Uterus (tissue), 4 donors: ENCODE measurements around the gene UNCX. TPM values are rescaled to one million over a fixed set of nuclear protein-coding genes. Genes with fewer than 3 reads are reported as not detected.

Experiments used
- DNase-seq, 2 donors: peaks; one replicate each; pipeline ENCODE4 v3.0.0-alpha.2; 2019 to 2020
- H3K27ac ChIP-seq, 2 donors: fragments of 200-600 bp; sonication (generic); 1 replicate in 1 of 2; 2 replicates in 1 of 2; pipeline ENCODE4 v1.5.1; 2016 to 2018
- H3K27me3 ChIP-seq, 2 donors: fragments of 200-600 bp; sonication (generic); one replicate each; pipeline ENCODE4 v1.5.1; 2018 to 2019; ENCODE audit warnings: control low read depth in 1 of 2
- H3K36me3 ChIP-seq, 2 donors: fragments of 200-600 bp; sonication (generic); one replicate each; pipeline ENCODE4 v1.5.1; 2019; ENCODE audit warnings: control low read depth in 1 of 2
- H3K4me1 ChIP-seq, 2 donors: fragments of 200-600 bp; sonication (generic); one replicate each; pipeline ENCODE4 v1.5.1; 2018 to 2019; ENCODE audit warnings: control low read depth in 1 of 2
- H3K4me3 ChIP-seq, 2 donors: fragments of 200-600 bp; sonication (generic); 1 replicate in 1 of 2; 2 replicates in 1 of 2; pipeline ENCODE4 v1.5.1; 2018 to 2019; ENCODE audit warnings: mild to moderate bottlenecking in 1 of 2
- H3K9me3 ChIP-seq, 2 donors: fragments of 200-600 bp; sonication (generic); one replicate each; pipeline ENCODE4 v1.5.1; 2019; ENCODE audit warnings: control low read depth in 1 of 2
- CTCF ChIP-seq, 4 experiments: fragments of 200-600 bp in 2 of 4; fragments of 450-650 bp in 2 of 4; sonication (generic) in 2 of 4; IDR thresholded peaks; one replicate each; pipeline ENCODE4 v1.5.1; 2016 to 2019; ENCODE audit warnings: antibody characterized with exemption in 4 of 4, mild to moderate bottlenecking in 2 of 4, moderate library complexity in 1 of 4
- POLR2A ChIP-seq, 2 donors: fragments of 450-650 bp; IDR thresholded peaks; one replicate each; pipeline ENCODE4 v1.6.1; 2016; ENCODE audit warnings: antibody characterized with exemption in 2 of 2, mild to moderate bottlenecking in 1 of 2, moderate library complexity in 1 of 2
- intact Hi-C: fragments of 100-400 bp; cut with DNase I; formaldehyde crosslinking; loops from one replicate; pipeline ENCODE4 v1.15.1; 2023; ENCODE audit warnings: low total_unique reads
- total RNA-seq, 4 donors: library from RNA; depleted of rRNA in 3 of 4; stranded (reverse); fragments of >200 nt in 3 of 4; gene quantifications; one replicate each; pipeline versions ENCODE4 v1.1.0 to v1.2.4, GENCODE V29; 2014 to 2023
- donor health status: DM: yes; HTN: yes; CAD: no.

The UNCX gene
- total RNA-seq, 4 donors from 2014 or later, result not detected

- Histone ChIP-seq H3K4me3 (no peak overlapping the region), H3K9me3 (no peaks in the 10 kb centered on the region), H3K27ac (no peak overlapping the region), H3K4me1 (peaks cover 0 to 11% of the 10 kb centered on the region in 2 donors), H3K36me3 (no peaks in the 10 kb centered on the region), H3K27me3 (peaks cover 21 to 78% of the 10 kb centered on the region in 2 donors)
- no peak for DNase-seq
- TF ChIP-seq CTCF (IDR thresholded peaks at IDR 0.05) (no peak), POLR2A (IDR thresholded peaks at IDR 0.05) (no peak)
- intact Hi-C loops, result no loop called here
Measured at GRCh38 chr7:1246871-1247526, 14.3 kb downstream of the UNCX start.

DNA sequence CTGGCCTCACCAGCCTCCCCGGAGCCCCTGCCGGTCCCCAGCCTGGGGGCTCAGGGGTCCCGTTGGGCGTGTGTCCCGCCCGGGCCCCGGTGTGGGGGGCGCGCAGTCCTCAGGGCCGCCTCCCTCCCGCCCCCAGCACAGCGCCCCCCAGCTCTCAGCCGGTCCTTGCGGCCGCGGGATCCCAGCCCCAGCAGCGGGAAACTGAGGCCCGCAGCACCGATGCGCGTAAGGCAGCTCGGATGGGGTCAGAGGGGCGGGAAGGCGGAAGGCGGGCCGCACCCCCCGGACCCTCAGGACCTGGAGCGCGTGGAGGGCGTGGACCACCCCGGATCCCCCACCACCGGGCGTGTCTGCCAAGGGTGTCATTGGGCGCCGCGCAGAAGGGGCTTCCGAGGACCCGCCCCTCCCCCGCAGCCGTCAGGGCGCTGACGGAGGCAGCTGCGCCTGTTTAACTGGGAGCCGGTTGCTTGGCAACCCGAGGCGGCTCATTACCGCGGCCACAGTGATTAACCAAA lies 14.9 kb downstream of the UNCX start:
- H3K27me3 ChIP-seq, result peaks cover 20 to 76% of the 10 kb centered on the region in 2 donors
- H3K4me3 ChIP-seq, result no peak overlapping the region

DNA sequence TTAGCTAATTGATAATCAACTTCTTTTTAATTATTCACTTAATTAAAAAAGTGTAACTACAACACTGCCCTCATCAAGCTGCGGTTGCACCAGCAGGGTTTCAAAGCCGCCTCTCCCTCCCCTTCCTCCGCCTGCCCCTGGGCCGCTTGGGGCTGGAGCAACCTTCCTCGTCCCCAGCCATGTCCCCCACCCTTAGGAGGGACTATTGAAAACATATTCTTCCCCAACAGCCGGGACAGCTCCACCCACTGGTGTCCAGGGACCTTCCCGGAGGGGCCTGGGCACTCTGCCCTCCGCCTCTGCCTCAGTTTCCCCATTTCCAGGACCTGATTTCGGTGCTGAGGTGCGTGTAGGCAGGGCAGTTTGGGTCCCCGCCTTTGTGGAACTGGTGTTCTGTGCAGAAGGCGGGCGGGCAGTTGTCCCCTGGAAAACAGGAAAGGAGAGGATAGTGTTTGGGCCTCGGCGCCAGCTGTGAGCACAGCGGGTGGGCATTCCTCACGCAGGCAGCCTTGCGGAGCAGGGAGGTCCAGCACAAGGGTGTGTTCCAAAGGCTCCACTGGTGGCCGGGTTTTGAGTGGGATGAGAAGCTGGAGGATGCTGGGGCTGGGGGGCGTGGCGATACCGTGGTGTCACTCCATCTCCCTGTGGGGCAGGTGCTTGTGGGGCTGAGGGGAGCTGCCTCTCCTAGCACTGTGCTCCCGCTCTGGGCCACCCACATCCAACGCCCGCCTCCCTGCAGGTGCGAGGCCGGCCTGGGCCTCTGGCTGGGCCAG lies 15.7 kb downstream of the UNCX start:
- no peaks in the 10 kb centered on the region for H3K36me3 ChIP-seq
- DNase-seq, result no peak
- H3K9me3 ChIP-seq, result no peaks in the 10 kb centered on the region
- peaks cover 14 to 68% of the 10 kb centered on the region in 2 donors for H3K27me3 ChIP-seq
- peaks cover 0 to 11% of the 10 kb centered on the region in 2 donors for H3K4me1 ChIP-seq
- no peak overlapping the region for H3K27ac ChIP-seq
- intact Hi-C loops, result no loop called here
- no peak overlapping the region for H3K4me3 ChIP-seq
- TF ChIP-seq POLR2A (IDR thresholded peaks at IDR 0.05), result no peak
- no peak for TF ChIP-seq CTCF (IDR thresholded peaks at IDR 0.05)

More for the DNA sequence above, 14.9 kb downstream of the UNCX start:
- TF ChIP-seq POLR2A (IDR thresholded peaks at IDR 0.05), result no peak
- no peak for TF ChIP-seq CTCF (IDR thresholded peaks at IDR 0.05)
- intact Hi-C loops, result no loop called here
- H3K4me1 ChIP-seq, result peaks cover 0 to 11% of the 10 kb centered on the region in 2 donors
- H3K9me3 ChIP-seq, result no peaks in the 10 kb centered on the region
- H3K27ac ChIP-seq, result no peak overlapping the region
- no peak for DNase-seq
- H3K36me3 ChIP-seq, result no peaks in the 10 kb centered on the region

GRCh38 chr7:1248916-1249581 lies 16.4 kb downstream of the UNCX start:
- Histone ChIP-seq H3K27ac (no peak overlapping the region), H3K9me3 (no peaks in the 10 kb centered on the region), H3K4me3 (no peak overlapping the region), H3K27me3 (peaks cover 14 to 66% of the 10 kb centered on the region in 2 donors), H3K4me1 (peaks cover 0 to 11% of the 10 kb centered on the region in 2 donors), H3K36me3 (no peaks in the 10 kb centered on the region)
- intact Hi-C loops, result no loop called here
- no peak for TF ChIP-seq CTCF (IDR thresholded peaks at IDR 0.05)
- TF ChIP-seq POLR2A (IDR thresholded peaks at IDR 0.05), result no peak
- DNase-seq, result no peak
